Body of pancreas (tissue), 4 donors: ENCODE data around the gene USP53. TPM values are rescaled to one million over a fixed set of nuclear protein-coding genes. Genes with fewer than 3 reads are reported as not detected.
A peak's percentile ranks its signal among the peaks of the same experiment; 100 is the strongest.
"Not testable (repeated sequence)": the region's sequence is repeated elsewhere in the genome, so short reads cannot be mapped to it uniquely, and the experiment has no call there.

ENCODE experiments used
- ATAC-seq: fragments of 150-250 bp; one replicate; pipeline ENCODE4 v1.9.1; 2016
- DNase-seq, 4 donors: peaks; one replicate each; pipeline ENCODE4 v3.0.0-alpha.2; 2019
- H3K27ac ChIP-seq, 4 donors: fragments of 200-600 bp; sonication (generic); 1 replicate in 3 of 4; 2 replicates in 1 of 4; pipeline versions ENCODE4 v1.5.1 to v1.6.1; 2016 to 2019; ENCODE audit warnings: mild to moderate bottlenecking in 1 of 4, mixed read lengths in 1 of 4, moderate library complexity in 1 of 4
- H3K27me3 ChIP-seq, 2 donors: fragments of 200-600 bp; sonication (generic); one replicate each; pipeline ENCODE4 v1.6.0; 2016; ENCODE audit warnings: mild to moderate bottlenecking in 1 of 2
- H3K36me3 ChIP-seq, 2 donors: fragments of 200-600 bp; sonication (generic); replicated peaks in 1 of 2; 2 replicates each; pipeline ENCODE4 v1.5.1; 2016; ENCODE audit warnings: low read depth in 2 of 2; ENCODE audit not compliant: insufficient read depth in 1 of 2
- H3K4me1 ChIP-seq: fragments of 200-600 bp; sonication (generic); one replicate; pipeline ENCODE4 v1.6.0; 2016
- H3K4me3 ChIP-seq, 2 donors: fragments of 200-600 bp; sonication (generic); 1 replicate in 1 of 2; 2 replicates in 1 of 2; pipeline ENCODE4 v1.5.1; 2016 to 2019
- H3K9me3 ChIP-seq, 3 donors: fragments of 200-600 bp; sonication (generic); 1 replicate in 2 of 3; 2 replicates in 1 of 3; pipeline ENCODE4 v1.5.1; 2016
- POLR2A ChIP-seq, 3 donors: fragments of 450-650 bp; IDR thresholded peaks; one replicate each; pipeline ENCODE4 v1.6.1; 2016; ENCODE audit warnings: antibody characterized with exemption in 3 of 3, mild to moderate bottlenecking in 2 of 3
- WGBS, 2 donors: methylation state at CpG; one replicate each; pipeline ENCODE4 v1.1.5; 2017; 5-methylcytosine and 5-hydroxymethylcytosine counted together
- intact Hi-C: fragments of 100-400 bp; cut with DNase I; formaldehyde crosslinking; loops from one replicate; pipeline ENCODE4 v1.15.1; 2023
- total RNA-seq, 2 donors: library from RNA; depleted of rRNA; stranded (reverse); fragments of >200 nt; gene quantifications; one replicate each; pipeline ENCODE4 v1.1.0, GENCODE V29; 2016
- TF ChIP-seq, protein P1 (sequence below), 7 experiments: fragments of 450-650 bp in 4 of 7; fragments of 200-600 bp in 3 of 7; sonication (generic) in 3 of 7; IDR thresholded peaks; one replicate each; pipeline ENCODE4 v1.5.1; 2016 to 2019; ENCODE audit warnings: antibody characterized with exemption in 7 of 7

USP53 gene
- total RNA-seq, 2 donors from 2014 or later, result 47.5 to 77.6 TPM

DNA sequence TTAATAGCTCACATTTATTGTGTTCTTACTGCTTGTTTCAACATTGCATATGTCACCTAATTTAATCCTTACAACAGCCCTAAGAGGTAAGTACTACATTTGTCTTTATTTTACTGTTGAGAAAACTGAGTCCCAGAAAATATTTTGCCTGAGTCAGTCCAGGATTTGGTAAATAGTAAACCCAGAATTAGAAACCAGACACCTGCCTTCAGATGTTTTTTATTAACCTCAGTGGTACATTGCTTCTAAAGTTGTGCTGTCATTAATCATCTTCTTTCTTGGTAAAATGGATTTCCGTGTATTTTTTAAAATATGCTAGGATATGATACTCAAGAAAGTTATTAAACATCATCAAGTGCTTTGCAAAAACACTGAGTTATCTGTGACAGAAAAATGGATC lies 31.4 kb downstream of the USP53 start:
- 42 to 52% methylated on average over 1 of the region's 1 CpG for WGBS, 2 donors
- DNase-seq (no peak), ATAC-seq (no peak)
- TF ChIP-seq, protein P1, sequence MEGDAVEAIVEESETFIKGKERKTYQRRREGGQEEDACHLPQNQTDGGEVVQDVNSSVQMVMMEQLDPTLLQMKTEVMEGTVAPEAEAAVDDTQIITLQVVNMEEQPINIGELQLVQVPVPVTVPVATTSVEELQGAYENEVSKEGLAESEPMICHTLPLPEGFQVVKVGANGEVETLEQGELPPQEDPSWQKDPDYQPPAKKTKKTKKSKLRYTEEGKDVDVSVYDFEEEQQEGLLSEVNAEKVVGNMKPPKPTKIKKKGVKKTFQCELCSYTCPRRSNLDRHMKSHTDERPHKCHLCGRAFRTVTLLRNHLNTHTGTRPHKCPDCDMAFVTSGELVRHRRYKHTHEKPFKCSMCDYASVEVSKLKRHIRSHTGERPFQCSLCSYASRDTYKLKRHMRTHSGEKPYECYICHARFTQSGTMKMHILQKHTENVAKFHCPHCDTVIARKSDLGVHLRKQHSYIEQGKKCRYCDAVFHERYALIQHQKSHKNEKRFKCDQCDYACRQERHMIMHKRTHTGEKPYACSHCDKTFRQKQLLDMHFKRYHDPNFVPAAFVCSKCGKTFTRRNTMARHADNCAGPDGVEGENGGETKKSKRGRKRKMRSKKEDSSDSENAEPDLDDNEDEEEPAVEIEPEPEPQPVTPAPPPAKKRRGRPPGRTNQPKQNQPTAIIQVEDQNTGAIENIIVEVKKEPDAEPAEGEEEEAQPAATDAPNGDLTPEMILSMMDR (IDR thresholded peaks at IDR 0.05), result no peak
- no peak for TF ChIP-seq POLR2A (IDR thresholded peaks at IDR 0.05)
- Histone ChIP-seq H3K4me1 (no peaks in the 10 kb centered on the region), H3K36me3 (peaks cover 4 to 10% of the 10 kb centered on the region in 2 donors), H3K27me3 (no peaks in the 10 kb centered on the region), H3K9me3 (no peaks in the 10 kb centered on the region), H3K4me3 (no peak overlapping the region), H3K27ac (no peak overlapping the region)
- intact Hi-C loops, result no loop called here

DNA sequence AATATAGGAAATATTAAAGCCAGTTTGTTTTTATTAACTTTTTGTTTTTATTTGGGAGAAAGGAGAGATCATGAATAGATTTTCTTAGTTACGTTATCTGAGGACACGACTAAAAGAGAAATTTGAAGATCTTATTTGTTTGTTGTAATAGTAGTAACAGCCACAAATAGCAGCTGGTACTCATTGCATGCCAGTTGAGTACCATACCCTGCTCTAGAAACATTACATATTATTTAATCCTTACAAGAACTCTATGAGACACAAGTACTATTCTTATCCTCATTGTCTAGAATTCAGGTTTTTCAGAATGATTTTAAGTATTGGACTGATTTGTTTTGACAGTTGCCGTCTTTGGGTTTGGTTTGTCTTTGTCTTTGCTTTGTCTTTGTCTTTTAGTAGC lies 31.8 kb downstream of the USP53 start:
- Histone ChIP-seq H3K27me3 (no peaks in the 10 kb centered on the region), H3K4me1 (no peaks in the 10 kb centered on the region), H3K36me3 (peaks cover 4 to 14% of the 10 kb centered on the region in 2 donors), H3K27ac (peak overlapping the region in 2 of 4 donors; percentile 4 to 36), H3K4me3 (no peak overlapping the region), H3K9me3 (no peaks in the 10 kb centered on the region)
- no peak for ATAC-seq
- intact Hi-C loops, result no loop called here
- WGBS, 2 donors, result 65 to 75% methylated on average over 3 of the region's 3 CpGs
- no peak for TF ChIP-seq POLR2A (IDR thresholded peaks at IDR 0.05)
- TF ChIP-seq, protein P1 (IDR thresholded peaks at IDR 0.05), result no peak
- no peak for DNase-seq

DNA sequence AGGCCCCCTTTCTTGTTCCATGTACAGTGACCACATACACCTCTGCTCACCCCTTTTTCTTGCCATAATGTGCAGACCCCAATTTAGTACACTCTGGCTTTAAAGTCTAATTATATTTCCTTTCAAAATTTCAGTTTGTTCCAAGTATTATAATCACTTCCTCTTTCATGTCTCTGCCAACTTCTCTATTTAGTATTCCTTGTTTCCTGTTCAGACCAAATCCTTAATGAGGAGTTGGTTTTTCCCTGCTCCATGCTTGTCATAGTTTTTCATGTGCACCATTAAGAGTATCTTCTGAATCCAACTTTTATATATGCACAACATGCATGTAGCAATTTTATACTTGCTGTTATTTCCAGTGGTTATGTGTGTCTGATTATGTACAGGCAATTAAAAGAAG lies 32.3 kb downstream of the USP53 start:
- no peaks in the 10 kb centered on the region for H3K27me3 ChIP-seq
- DNase-seq (no peak), ATAC-seq (no peak)
- H3K9me3 ChIP-seq, result no peaks in the 10 kb centered on the region
- intact Hi-C loops, result no loop called here
- TF ChIP-seq, protein P1 (IDR thresholded peaks at IDR 0.05), result no peak
- TF ChIP-seq POLR2A (IDR thresholded peaks at IDR 0.05), result no peak
- peak overlapping the region in 2 of 4 donors; percentile 4 to 36 for H3K27ac ChIP-seq
- H3K4me1 ChIP-seq, result no peaks in the 10 kb centered on the region
- no peak overlapping the region for H3K4me3 ChIP-seq
- peaks cover 4 to 12% of the 10 kb centered on the region in 2 donors for H3K36me3 ChIP-seq

DNA sequence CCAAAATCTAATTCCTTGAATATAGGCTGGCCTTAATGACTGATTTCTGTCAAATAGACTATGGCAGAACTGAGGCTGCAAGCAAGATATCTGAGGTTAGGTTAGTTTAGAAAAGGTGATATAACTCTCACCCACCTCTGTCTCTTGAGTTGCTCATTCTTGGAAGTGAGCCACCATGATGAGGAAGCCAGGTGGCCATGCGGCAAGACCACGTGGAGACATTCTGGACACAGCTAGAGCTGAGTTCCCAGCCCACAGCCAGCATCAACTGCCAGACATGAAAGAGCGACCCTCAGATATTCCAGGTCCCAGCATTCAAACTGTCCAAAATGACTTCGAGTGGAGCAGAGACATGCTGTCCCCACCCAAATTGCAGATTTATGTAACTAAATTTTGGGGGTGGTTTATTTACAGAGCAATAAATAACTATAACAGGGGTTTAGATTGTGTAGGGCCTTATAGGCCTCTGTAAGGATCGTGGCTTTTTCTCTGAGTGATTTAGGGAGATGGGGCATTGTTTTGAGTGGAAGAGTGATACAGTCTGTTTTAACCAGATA lies 33.7 kb downstream of the USP53 start:
- TF ChIP-seq, protein P1 (IDR thresholded peaks at IDR 0.05), result no peak
- no peak for TF ChIP-seq POLR2A (IDR thresholded peaks at IDR 0.05)
- intact Hi-C loops, result no loop called here
- no peak overlapping the region for H3K4me3 ChIP-seq
- WGBS, 2 donors, result 82 to 84% methylated on average over 4 to 5 of the region's 5 CpGs
- no peak overlapping the region for H3K27ac ChIP-seq
- ATAC-seq (peak; percentile 30), DNase-seq (no peak)
- no peaks in the 10 kb centered on the region for H3K9me3 ChIP-seq
- H3K27me3 ChIP-seq, result no peaks in the 10 kb centered on the region
- peaks cover 4 to 12% of the 10 kb centered on the region in 2 donors for H3K36me3 ChIP-seq
- H3K4me1 ChIP-seq, result no peaks in the 10 kb centered on the region

DNA sequence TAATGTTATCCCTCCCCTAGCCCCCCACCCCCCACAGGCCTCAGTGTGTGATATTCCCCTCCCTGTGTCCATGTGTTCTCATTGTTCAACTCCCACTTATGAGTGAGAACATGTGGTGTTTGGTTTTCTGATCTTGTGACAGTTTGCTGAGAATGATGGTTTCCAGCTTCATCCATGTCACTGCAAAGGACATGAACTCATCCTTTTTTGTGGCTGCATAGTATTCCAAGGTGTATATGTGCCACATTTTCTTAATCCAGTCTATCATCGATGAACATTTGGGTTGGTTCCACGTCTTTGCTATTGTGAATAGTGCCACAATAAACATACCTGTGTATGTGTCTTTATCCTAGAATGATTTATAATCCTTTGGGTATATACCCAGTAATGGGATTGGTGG lies 38.5 kb downstream of the USP53 start:
- H3K4me1 ChIP-seq, intact Hi-C loops, H3K36me3 ChIP-seq: not testable (repeated sequence)

DNA sequence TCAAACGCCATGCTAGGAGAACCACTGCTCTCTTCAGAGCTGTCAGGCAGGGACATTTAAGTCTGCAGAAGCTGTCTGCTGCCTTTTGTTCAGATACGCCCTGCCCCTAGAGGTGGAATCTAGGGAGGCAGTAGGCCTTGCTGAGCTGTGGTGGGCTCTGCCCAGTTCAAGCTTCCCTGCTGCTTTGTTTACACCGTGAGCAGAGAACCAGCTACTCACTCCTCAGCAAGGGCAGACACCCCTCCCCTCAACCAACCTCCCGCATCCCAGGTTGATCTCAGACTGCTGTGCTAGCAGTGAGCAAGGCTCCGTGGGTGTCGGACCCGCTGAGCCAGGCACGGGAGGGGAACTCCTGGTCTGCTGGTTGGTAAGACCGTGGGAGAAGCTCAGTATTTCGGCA lies 42.7 kb downstream of the USP53 start:
- intact Hi-C loops, H3K4me3 ChIP-seq, DNase-seq, H3K27me3 ChIP-seq, H3K4me1 ChIP-seq, H3K9me3 ChIP-seq, H3K27ac ChIP-seq, ATAC-seq: not testable (repeated sequence)
- 87 to 99% methylated on average over 10 of the region's 10 CpGs for WGBS, 2 donors
- H3K36me3 ChIP-seq, result peaks cover 5 to 17% of the 10 kb centered on the region in 2 donors

More for the DNA sequence above, 38.5 kb downstream of the USP53 start:
- not testable (repeated sequence) for H3K27ac ChIP-seq, H3K4me3 ChIP-seq, H3K27me3 ChIP-seq, H3K9me3 ChIP-seq, ATAC-seq, DNase-seq
- WGBS, 2 donors, result 93 to 98% methylated on average over 2 of the region's 2 CpGs
